AG04450 (cell line): ENCODE measurements around the gene ENTREP3. TPM values are rescaled to one million over a fixed set of nuclear protein-coding genes. Genes with fewer than 3 reads are reported as not detected.
"Not testable (repeated sequence)": the region's sequence is repeated elsewhere in the genome, so short reads cannot be mapped to it uniquely, and the experiment has no call there.

ENCODE experiments used
- CTCF ChIA-PET: fragments of 300-600, 350-600 bp; formaldehyde crosslinking; extraction: SDS; loops from one replicate; lab custom pipeline; 2022; ENCODE audit warnings: antibody characterized with exemption, inconsistent platforms; lab: Charles Lee
- POLR2A ChIA-PET: fragments of 350-600 bp; formaldehyde crosslinking; extraction: SDS; loops from one replicate; lab custom pipeline; 2021; ENCODE audit warnings: antibody characterized with exemption, inconsistent platforms; lab: Yijun Ruan, JAX
- DNase-seq: peaks from one replicate; pipeline ENCODE4 v3.0.0-alpha.2; 2011; ENCODE audit warnings: low read depth, low spot score
- H3K27ac ChIP-seq: one replicate; pipeline ENCODE4 v1.5.1; 2012; ENCODE audit warnings: low read depth, low read length, control low read depth
- H3K27me3 ChIP-seq: one replicate; pipeline ENCODE4 v1.6.0; 2012; ENCODE audit warnings: low read length; ENCODE audit not compliant: control insufficient read depth, insufficient read depth
- H3K4me3 ChIP-seq: 2 replicates; pipeline ENCODE4 v1.5.1; 2011; ENCODE audit warnings: mild to moderate bottlenecking, low read depth, low read length, control low read depth
- H3K9me3 ChIP-seq: 2 replicates; pipeline ENCODE4 v1.5.1; 2012; ENCODE audit warnings: low read length; ENCODE audit not compliant: control insufficient read depth, insufficient read depth
- CTCF ChIP-seq: IDR thresholded peaks from 2 replicates; pipeline ENCODE4 v1.5.1; 2011; ENCODE audit warnings: low read depth, low read length, control low read depth, inconsistent platforms
- polyA plus RNA-seq: library from polyadenylated mRNA; depleted of rRNA; stranded (reverse); fragments of >200 nt; gene quantifications from 2 replicates; pipeline ENCODE4 v1.2.3, GENCODE V29; 2011

ENTREP3 gene
- polyA plus RNA-seq, 1 experiment = 10.2 TPM

DNA sequence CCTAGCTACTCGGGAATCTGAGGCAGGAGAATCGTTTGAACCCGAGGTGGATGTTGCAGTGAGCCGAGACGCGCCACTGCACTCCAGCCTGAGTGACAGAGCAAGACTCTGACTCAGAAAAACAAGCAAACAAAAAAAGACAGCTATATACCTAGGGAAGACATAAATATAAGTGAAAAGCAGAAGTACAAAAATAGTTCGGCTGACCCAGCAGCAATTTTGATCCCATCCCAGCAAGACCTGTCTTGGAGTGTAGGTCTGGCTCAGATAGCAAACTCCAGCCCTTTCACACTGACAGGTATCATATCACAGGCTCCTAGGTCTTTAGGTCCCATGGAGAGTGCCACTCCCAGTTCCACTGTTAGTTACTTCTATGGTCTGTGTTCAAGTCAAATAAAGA, 32.2 kb downstream of the ENTREP3 start:
- ChIA-PET POLR2A (no interaction called here), CTCF (interaction anchor here (1.2 to 3.5 kb wide), 3 partner anchors 16 to 29 kb away, joined by 4 to 20 read pairs (median 17); partner anchors contain the start of gene THBS3)
- DNase-seq = no peak
- no peak overlapping the region for H3K4me3 ChIP-seq
- H3K27me3 ChIP-seq = no peaks in the 10 kb centered on the region
- no peak for TF ChIP-seq CTCF
- H3K27ac ChIP-seq = no peak overlapping the region
- no peaks in the 10 kb centered on the region for H3K9me3 ChIP-seq

DNA sequence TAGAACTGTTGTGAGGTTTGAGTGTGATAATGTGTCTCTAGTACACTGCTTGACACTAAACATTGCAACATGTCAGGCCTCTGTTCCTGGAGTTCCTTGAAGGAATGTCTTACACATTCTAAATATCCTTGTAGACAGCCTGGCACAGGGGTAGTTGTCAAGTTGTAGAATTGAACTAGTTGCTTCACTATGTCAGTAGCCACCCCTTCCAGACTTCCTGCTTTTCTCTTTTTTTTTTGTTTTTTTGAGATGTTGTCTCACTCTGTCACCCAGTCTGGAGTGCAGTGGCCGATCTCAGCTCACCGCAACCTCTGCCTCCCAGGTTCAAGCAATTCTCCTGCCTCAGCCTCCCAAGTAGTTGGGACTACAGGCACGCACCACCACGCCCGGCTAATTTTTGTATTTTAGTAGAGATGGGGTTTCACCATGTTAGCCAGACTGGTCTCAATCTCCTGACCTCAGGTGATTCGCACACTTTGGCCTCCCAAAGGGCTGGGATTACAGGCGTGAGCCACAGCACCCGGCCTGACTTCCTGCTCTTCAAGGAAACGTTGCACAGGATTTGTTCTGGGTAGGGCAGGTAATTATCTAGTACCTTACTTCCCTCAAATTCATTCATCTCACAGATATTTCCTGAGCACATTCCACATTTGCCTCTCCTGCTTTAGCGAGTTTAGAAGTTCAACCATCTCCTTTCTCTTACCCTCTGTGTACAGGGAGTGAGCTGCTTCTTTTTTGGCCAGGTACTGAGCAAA, 34.9 kb downstream of the ENTREP3 start:
- H3K27me3 ChIP-seq, DNase-seq, H3K4me3 ChIP-seq, POLR2A ChIA-PET, H3K27ac ChIP-seq, H3K9me3 ChIP-seq: not testable (repeated sequence)
- CTCF ChIA-PET = interaction anchor here (1.1 kb wide), 1 partner anchor 30 kb away, joined by 4 read pairs; no protein-coding TSS in a partner anchor

- DNase-seq = no peak
- H3K27me3 ChIP-seq = no peaks in the 10 kb centered on the region
- no peak overlapping the region for H3K4me3 ChIP-seq
- no peak for TF ChIP-seq CTCF
- no peak overlapping the region for H3K27ac ChIP-seq
- ChIA-PET POLR2A (no interaction called here), CTCF (interaction anchor here (0.9 kb wide), 1 partner anchor 13 kb away, joined by 5 read pairs; no protein-coding TSS in a partner anchor)
- no peaks in the 10 kb centered on the region for H3K9me3 ChIP-seq
These were observed 35.7 kb downstream of the ENTREP3 start for GRCh38 chr1:155219592-155220031.

GRCh38 chr1:155218854-155219591, 36.3 kb downstream of the ENTREP3 start:
- DNase-seq = no peak
- H3K27me3 ChIP-seq = no peaks in the 10 kb centered on the region
- ChIA-PET CTCF (interaction anchor here (0.9 to 1.7 kb wide), 2 partner anchors 12 to 33 kb away, joined by 5 to 6 read pairs; no protein-coding TSS in a partner anchor), POLR2A (no interaction called here)
- no peak overlapping the region for H3K27ac ChIP-seq
- no peaks in the 10 kb centered on the region for H3K9me3 ChIP-seq
- no peak overlapping the region for H3K4me3 ChIP-seq
- no peak for TF ChIP-seq CTCF

- H3K27ac ChIP-seq, POLR2A ChIA-PET, H3K9me3 ChIP-seq, DNase-seq, CTCF ChIA-PET, H3K27me3 ChIP-seq, H3K4me3 ChIP-seq: not testable (repeated sequence)
These were observed 40.6 kb downstream of the ENTREP3 start for GRCh38 chr1:155214702-155215101.

DNA sequence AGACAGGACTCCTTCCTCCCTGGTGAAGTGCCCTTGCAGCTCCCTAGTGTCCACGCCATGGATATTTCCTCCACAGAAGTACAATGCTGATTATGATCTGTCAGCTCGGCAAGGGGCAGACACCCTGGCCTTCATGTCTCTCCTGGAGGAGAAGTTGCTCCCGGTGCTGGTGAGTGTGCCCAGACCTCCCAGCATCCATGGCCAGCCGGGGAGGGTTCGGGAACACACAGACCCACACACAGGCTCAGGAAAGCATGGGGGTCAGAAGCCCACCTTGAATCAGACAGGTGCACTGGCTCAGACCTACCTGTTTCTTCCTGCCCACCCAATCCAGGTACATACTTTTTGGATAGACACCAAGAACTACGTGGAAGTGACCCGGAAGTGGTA, 43.2 kb downstream of the ENTREP3 start:
- H3K9me3 ChIP-seq, H3K4me3 ChIP-seq, H3K27ac ChIP-seq, H3K27me3 ChIP-seq, POLR2A ChIA-PET, DNase-seq, CTCF ChIA-PET: not testable (repeated sequence)

GRCh38 chr1:155211381-155212050, 43.8 kb downstream of the ENTREP3 start:
- H3K27me3 ChIP-seq, CTCF ChIA-PET, H3K4me3 ChIP-seq, POLR2A ChIA-PET, DNase-seq, H3K9me3 ChIP-seq, H3K27ac ChIP-seq: not testable (repeated sequence)
